ENCODE measurements around the gene GBA2.
A peak's percentile ranks its signal among the peaks of the same experiment; 100 is the strongest.

The GBA2 gene

GRCh38 chr9:35748858-35749514, at the start of gene GBA2, which contains the start of gene RGP1:
Gene GBA2 (minus strand): TSS chr9:35749228. CDS start chr9:35748704, 524 bp downstream.
Gene RGP1 (plus strand): TSS chr9:35749287. CDS start chr9:35749756, 469 bp downstream.
- peak; percentile 86 for DNase-seq (ENCODE audit: low spot score)

DNA sequence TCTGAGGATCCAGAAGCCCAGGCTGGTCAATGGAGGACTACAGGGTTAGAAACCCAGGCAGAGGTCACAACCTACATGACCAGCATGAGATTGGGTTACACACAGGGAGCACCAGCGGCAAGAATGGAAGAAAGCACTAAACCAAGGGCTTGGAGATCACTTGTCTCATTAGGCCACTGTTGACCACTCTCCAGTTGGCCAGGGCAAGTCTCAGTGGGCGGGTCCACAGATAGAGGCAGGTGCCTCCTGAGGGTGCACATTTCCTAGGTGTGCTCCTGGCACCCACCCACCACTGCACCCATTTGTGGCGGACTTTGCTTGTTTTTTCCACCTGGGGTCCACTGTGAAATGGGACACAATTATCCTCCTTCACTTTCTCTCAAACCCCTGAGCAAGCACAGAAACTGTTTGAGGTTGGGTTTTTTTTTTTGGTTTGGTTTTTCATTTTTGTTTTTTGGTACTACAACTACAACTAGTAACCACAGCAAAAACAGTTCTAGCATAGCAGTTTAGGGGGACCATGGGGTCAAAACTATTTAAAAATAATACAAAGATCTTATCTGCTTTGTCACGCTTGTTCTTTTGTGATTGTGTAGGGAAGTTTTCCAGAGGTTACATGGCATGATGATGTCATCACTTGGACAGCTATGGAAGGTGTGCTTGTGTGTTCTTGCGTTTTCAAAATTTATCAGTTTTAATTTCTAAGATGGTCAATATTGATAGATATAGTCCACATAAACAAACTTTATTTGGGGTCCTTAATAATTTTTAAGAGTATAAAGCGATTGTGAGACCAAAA, 48.5 kb upstream of the GBA2 start:
- DNase-seq (ENCODE audit: low spot score), result no peak

DNA sequence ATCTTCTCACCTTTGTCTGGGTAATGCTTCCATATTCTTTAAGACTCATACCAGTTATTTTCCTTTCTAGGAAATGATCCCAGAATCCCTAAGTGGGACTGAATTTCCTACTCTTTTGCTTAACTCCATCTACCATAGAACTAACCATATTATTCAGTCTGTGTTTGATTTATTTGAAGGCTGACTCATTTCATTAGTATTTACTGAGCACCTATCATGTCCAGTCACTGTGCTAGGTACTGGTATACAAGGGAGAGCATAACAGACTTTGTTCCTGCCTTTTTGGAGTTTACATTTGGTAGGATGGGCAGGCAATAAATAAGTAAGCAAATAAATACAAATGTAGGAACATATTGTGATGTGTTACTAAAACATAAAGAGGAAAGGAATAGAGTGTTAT, 46.7 kb upstream of the GBA2 start:
- DNase-seq (ENCODE audit: low spot score), result peak; percentile 60

DNA sequence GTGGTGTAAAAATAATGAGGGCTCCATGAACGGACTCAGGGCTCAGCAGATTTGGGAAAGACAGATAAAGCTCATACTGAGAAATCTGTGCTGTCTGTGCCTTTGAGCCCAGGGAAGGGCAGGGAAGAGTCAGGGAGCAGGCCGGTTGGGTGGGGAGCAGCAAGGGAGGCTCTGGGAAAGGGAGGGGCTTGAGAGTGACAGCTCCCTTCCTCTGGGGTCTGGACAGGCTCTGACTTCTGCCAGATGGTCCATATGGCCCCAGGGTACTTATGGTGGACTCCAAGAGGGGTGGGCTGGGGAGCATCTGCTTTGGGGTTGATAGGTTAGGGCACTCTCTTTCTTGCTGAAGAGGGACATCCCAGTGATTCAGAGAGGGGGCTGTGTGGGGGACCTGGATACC, 44.4 kb upstream of the GBA2 start:
- DNase-seq (ENCODE audit: low spot score), result no peak

DNA sequence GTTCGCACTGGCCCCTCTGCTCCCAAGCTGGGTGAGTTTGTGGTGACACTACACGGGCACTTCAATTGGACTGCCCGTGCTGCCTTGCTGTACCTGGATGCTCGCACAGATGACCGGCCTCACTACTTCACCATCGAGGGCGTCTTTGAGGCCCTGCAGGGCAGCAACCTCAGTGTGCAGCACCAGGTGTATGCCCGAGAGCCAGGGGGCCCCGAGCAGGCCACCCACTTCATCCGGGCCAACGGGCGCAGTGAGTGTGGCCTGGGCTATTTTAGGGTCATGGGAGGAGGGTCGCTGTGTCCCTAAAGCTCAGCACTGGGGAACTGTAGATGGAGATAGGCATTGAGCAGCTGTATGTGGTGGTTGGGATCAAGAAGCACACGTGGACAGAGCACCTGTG, 43.8 kb upstream of the GBA2 start:
- DNase-seq (ENCODE audit: low spot score), result no peak

GRCh38 chr9:35792024-35792813, 43.2 kb upstream of the GBA2 start:
- no peak for DNase-seq (ENCODE audit: low spot score)

DNA sequence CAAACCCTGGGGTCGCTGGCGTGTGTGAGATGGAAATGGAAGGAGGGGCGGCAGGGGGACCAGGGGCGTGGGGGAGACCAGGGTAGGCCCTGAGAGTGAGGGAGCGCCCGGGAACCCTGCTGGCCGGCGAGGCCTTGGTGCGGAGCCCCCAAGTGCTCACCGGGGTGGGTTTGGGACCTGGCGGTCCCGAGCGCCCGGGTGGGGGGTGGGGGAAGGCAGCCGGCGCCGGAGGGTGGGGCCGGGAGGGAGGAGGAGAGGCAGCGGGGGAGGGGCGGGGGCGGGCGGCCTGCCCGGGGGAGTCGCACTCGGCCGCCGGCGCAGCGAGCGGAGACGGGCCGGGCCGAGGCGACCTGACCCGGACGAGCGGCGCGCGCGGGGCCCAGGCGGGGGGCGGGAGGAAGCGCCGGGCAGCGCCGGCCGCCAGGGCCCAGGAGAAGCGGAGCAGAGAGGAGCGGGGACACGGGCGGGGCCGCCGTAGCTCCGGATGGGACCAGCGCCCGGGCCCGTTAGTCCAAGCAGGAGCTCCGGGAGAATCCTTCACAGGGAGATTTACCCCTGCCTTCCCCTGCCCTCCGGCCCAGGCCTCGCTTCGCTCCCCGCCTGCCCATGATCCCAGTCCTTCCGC, 42.4 kb upstream of the GBA2 start, which contains the start of gene NPR2:
NPR2 (plus strand) TSS at position 295 of the 625 bp plus-strand sequence. CDS start 818 bp downstream, outside the sequence.
- DNase-seq (ENCODE audit: low spot score), result no peak

DNA sequence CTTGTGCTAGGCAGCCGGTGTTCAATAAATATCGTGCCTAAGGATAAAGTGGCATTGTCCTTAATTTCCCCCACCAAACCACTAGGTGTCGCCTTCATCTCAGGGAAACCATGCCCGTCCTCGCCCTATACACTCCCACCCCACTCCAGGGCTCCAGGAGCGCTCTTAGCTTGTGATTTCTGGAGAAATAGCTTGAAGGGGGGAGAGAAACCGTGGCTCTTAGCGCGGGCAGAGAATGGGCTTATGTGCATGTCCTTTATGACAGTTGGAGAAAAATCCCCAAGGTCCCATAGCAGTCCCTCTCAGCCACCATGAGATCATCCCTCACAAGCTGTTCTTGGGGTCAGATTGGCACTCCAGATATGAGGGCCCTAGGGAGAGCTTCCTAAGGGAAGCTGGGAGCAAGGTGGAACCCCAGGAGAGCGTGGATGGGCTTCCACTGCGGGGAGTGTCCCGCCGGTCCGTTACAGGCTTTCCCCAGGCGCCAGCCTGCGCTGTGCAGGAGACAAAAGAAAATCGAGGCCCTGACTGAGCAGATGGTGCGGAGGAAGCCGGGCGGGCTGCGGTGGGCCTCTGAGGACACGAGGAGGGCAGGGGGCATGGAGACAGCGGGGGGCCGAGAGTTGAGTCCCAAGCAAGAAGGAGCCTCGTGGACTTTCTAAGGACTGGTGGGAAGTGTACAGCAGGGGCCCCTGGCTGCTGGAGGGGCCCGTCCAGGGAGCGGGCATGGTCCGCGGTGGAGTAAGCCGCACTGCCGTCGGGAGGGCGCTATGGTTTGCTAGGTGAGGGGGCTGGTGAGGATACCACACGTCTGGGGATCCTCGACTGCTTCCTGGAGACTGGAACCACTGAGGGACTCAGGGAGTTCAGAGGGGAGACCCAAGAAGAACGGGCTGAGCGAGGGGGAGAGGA, 41.6 kb upstream of the GBA2 start:
- peak; percentile 79 for DNase-seq (ENCODE audit: low spot score)

GRCh38 chr9:35790025-35790384, 41.0 kb upstream of the GBA2 start:
- no peak for DNase-seq (ENCODE audit: low spot score)

DNA sequence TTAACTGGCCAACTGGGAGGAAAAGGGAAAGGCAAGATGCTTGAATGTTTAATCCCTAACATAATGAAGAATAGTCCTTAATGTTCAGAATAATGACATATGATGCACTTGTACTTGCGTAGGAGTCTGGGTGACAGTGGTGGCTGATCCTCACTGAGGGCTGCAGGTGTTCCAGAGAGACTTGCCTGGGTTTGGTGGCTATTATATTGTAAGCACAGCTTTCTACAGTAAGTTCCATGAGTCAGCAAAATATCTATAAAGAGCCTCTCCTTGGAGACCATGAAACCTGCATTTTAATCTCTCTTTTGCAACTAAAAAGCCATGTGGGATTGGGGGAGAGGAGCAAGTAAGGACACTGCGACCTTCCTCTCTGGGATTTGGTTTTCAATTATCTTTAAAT, 40.5 kb upstream of the GBA2 start:
- no peak for DNase-seq (ENCODE audit: low spot score)

GRCh38 chr9:35783418-35783817, 34.4 kb upstream of the GBA2 start:
- no peak for DNase-seq (ENCODE audit: low spot score)

GRCh38 chr9:35781066-35781465, 32.0 kb upstream of the GBA2 start:
- DNase-seq (ENCODE audit: low spot score), result no peak

DNA sequence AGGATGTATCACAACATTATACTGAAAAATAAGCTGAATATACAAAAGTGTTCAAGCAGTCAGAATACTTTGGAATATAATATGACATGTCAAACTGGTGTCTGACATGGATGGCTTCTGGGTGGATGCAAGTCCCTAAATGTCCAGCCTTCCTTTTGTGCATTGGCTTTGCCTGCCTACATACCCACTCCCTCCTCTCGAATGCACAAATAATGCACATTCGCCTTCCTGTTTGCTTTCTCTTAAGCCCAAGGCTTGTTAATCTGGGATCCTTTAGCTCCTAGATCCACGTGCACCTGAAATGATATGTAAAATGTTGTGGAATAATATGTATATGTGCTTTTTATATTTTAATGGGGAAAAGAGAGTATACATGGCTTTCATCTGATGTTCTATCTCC, 29.5 kb upstream of the GBA2 start:
- no peak for DNase-seq (ENCODE audit: low spot score)

GRCh38 chr9:35776018-35776417, 27.0 kb upstream of the GBA2 start:
- DNase-seq (ENCODE audit: low spot score), result no peak

DNA sequence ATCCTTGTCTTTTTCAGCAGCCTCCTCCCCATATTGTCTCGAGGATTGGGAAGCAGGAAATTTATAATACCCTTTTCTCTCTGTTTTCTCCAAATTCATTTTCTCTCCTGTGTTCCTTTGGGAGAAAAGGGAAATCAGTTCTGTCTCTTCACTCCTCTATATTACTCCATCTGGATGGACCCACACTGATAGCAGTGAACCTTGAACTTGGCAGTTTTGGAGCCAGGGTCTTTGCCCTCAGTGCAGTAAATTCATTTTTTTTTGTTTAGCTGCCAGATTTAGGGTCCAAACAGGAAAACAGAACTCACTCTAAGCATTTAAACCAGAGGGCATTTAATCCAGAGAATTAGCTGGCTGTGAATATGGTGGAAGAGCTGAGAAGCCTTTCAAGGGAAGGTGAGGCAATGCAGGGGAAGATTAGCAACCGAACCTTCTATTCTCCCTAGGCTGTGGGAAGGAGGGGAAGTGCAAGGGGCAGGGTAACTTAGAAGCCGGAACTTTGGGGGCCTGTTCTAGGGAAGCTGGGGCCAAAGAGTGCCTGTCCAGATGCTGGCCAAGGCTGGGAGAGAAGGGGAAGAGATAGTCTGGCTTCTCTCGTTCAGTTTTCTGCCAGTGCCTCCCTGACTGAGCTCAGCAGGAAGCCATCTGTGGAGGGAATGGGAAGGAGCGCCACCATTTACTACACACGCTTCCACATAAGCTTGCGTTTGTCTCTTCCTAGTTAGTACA, 26.0 kb upstream of the GBA2 start:
- DNase-seq (ENCODE audit: low spot score), result no peak

- no peak for DNase-seq (ENCODE audit: low spot score)
These were observed 22.9 kb upstream of the GBA2 start for GRCh38 chr9:35771943-35772342.

DNA sequence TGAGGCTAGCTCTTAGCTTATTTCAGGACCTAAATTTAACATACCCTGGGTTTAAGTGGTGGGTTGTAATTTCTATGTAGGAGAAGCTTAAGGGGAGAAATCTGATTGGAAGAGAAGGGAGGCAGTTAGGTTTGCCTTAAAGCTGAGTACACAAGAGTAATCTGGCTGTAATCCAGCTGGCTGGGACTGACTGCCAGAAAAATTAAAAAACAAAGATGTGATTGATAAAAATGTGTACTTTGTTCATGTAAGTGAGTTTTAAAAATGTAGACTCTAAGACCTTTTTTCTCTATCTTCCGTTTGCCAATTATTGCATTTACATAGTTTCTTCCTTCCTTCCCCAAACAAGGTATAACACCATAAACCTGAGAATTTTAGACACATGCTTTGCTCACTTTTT, 22.5 kb upstream of the GBA2 start:
- DNase-seq (ENCODE audit: low spot score), result no peak

DNA sequence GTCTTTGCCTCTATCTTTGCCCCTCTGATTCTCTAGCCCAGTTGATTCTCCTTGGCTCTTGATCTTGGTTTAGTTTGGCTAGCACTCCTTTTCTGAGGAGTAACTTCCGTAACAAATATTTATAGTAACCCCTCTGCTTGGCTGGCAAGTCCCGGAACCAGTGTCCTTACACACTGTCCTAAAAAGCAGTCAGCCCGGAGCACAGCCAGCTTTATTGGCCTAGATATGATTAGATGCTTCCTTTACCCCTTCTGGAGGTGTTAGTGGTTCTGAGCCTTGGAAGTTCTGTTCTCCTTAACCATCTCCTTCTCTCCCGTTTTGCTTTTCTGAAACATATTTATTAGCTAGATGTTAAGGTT, 22.0 kb upstream of the GBA2 start:
- DNase-seq (ENCODE audit: low spot score), result no peak

DNA sequence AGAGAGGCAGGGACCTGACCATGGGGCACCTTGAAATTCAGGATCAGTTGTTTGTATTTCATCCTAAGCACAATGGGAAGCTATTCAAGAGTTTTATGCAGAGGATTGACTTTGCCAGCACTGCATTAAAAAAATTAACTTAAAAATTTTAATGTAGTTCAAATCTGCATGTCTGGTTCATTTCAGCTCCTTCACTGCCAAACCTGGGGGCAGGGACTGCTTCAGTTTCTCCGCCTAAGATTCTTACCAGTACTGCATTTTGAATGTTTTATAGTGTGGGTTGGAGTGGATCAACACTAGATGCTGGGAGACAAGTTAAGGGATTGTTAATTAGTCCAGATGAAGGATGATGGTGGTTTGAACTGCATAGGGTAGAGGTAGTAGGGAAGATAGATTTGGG, 20.7 kb upstream of the GBA2 start:
- no peak for DNase-seq (ENCODE audit: low spot score)

DNA sequence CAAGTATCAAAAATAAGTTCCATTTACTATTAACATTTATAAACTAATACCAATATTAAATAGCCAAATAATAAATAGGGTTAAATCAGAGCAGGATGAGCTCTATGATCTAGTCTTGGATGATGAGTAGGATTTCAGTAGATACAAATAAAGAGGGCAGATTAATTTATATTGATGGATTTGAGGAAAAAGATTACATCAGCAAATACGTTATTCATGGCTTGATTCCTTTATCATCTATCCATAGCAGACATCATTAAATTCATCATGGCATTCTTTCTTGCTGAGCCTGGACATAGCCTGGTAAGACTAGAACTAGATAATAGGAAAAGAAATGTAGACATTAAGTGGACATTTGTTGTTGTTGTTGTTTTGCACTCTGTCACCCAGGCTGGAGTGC, 18.4 kb upstream of the GBA2 start:
- DNase-seq (ENCODE audit: low spot score), result no peak

DNA sequence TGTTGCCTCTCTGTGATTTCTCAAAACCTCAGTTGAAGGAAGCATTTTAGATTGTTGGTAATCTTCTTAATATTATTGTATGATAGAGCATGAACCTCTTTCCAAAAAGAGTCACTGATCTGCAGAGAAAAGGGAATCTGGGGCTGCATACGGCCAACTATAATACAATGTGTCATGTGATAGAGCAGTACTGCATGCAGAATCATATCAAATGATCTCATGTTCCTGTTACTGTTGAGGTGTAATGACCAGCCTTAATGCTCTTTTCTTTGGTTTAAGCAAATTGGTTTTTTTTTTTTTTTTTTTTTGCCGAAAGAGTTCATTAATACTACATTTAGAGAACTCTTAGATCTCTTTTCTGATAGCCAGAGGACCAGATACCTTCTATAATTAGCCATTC, 18.0 kb upstream of the GBA2 start:
- no peak for DNase-seq (ENCODE audit: low spot score)

All from kidney capillary endothelial cell (primary cell).